Mucosa of descending colon (tissue), 3 donors: ENCODE measurements around the gene ABLIM1. TPM values are rescaled to one million over a fixed set of nuclear protein-coding genes. Genes with fewer than 3 reads are reported as not detected.

Experiments
- ATAC-seq: fragments of 200-7000 bp; cut with Tn5 transposase; one replicate; pipeline ENCODE4 v1.9.1; 2020; ENCODE audit warnings: mild to moderate bottlenecking, moderate library complexity
- DNase-seq, 3 donors: peaks; one replicate each; pipeline ENCODE4 v3.0.0-alpha.2; 2020
- H3K36me3 ChIP-seq: fragments of 200-600 bp; one replicate; pipeline ENCODE4 v1.8.0; 2021; ENCODE audit warnings: low read depth, mild to moderate bottlenecking
- H3K4me1 ChIP-seq: fragments of 200-600 bp; one replicate; pipeline ENCODE4 v1.8.0; 2021; ENCODE audit warnings: low read depth, mild to moderate bottlenecking
- H3K4me3 ChIP-seq: fragments of 200-600 bp; one replicate; pipeline ENCODE4 v1.8.0; 2021; ENCODE audit warnings: mild to moderate bottlenecking
- H3K9me3 ChIP-seq: fragments of 200-600 bp; one replicate; pipeline ENCODE4 v1.8.0; 2021; ENCODE audit warnings: mild to moderate bottlenecking
- intact Hi-C, 2 donors: fragments of 100-400 bp; cut with DNase I in 1 of 2; cut with micrococcal nuclease in 1 of 2; formaldehyde crosslinking; loops; one replicate each; pipeline versions ENCODE4 v1.11.0 to v1.11.1; 2022; cut with DNase I, micrococcal nuclease
- total RNA-seq, 3 donors: library from RNA; stranded (reverse); fragmentation: NEBNext Ultra II Directional in 2 of 3; extraction: Animal tissue kit (Norgen Biotek cat#: 25700) in 2 of 3; gene quantifications; one replicate each; pipeline versions ENCODE4 v1.2.1 to v1.2.4, GENCODE V29; 2021 to 2023
- TF ChIP-seq, protein P1 (sequence below): fragments of 200-600 bp; IDR thresholded peaks from one replicate; pipeline ENCODE4 v1.8.0; 2022; ENCODE audit warnings: antibody characterized with exemption, mild to moderate bottlenecking
- donor health status: DM: no; HTN: no; CAD: no; lungs with moderate emphysema.
- donor health status: DM: no; HTN: no; CAD: no.
- donor health status: DM: no; HTN: yes; CAD: no.

The ABLIM1 gene
- total RNA-seq, 3 donors from 2014 or later: 67.1 to 122 (median 103) TPM

DNA sequence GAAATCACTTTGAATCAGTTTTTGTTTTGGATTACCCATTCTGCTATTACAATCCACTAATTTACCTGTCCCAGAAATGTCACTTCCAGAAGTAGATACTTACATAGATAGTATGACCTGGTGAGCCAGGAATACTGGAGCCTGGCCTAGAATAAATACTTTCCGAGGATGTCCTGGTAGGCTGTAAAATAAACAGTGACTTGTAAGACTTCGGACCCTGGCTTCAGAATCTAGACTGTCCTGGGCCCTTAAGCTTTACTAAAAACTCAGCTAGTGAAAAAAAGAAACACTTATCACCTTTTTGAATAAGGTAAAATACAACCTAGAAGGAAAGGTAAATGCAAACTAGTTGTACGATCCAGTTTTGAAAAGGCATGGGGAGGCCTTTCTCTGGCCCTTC, 184.3 kb downstream of the ABLIM1 start:
- peak; percentile 33 for ATAC-seq
- no peak for DNase-seq
- intact Hi-C loops: loop anchor here (5.0 to 10.0 kb wide), 2 partner anchors 79 to 311 kb away; no protein-coding TSS in a partner anchor
- Histone ChIP-seq H3K36me3 (no peaks in the 10 kb centered on the region), H3K4me1 (peaks cover 18% of the 10 kb centered on the region), H3K9me3 (no peaks in the 10 kb centered on the region), H3K4me3 (no peak overlapping the region)
- TF ChIP-seq, protein P1, sequence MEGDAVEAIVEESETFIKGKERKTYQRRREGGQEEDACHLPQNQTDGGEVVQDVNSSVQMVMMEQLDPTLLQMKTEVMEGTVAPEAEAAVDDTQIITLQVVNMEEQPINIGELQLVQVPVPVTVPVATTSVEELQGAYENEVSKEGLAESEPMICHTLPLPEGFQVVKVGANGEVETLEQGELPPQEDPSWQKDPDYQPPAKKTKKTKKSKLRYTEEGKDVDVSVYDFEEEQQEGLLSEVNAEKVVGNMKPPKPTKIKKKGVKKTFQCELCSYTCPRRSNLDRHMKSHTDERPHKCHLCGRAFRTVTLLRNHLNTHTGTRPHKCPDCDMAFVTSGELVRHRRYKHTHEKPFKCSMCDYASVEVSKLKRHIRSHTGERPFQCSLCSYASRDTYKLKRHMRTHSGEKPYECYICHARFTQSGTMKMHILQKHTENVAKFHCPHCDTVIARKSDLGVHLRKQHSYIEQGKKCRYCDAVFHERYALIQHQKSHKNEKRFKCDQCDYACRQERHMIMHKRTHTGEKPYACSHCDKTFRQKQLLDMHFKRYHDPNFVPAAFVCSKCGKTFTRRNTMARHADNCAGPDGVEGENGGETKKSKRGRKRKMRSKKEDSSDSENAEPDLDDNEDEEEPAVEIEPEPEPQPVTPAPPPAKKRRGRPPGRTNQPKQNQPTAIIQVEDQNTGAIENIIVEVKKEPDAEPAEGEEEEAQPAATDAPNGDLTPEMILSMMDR: no peak

DNA sequence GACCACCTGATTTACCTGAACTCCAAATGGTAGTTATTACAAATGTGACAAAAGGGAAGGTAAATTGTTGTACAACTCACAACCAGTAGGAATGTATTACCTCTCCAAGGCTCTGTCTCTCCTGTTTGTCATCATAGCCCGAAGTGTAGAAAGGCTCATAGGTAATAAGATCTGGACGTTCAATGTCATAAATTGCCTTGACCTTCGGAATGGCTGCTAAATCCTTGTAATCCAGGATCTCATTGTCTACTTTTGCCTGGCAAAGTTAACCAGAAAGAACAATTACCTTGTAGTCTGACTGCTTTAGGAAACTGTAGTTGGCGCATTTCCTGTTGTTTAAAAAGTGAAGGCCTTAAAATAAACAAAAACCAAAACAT, 185.2 kb downstream of the ABLIM1 start:
- TF ChIP-seq, protein P1: no peak

DNA sequence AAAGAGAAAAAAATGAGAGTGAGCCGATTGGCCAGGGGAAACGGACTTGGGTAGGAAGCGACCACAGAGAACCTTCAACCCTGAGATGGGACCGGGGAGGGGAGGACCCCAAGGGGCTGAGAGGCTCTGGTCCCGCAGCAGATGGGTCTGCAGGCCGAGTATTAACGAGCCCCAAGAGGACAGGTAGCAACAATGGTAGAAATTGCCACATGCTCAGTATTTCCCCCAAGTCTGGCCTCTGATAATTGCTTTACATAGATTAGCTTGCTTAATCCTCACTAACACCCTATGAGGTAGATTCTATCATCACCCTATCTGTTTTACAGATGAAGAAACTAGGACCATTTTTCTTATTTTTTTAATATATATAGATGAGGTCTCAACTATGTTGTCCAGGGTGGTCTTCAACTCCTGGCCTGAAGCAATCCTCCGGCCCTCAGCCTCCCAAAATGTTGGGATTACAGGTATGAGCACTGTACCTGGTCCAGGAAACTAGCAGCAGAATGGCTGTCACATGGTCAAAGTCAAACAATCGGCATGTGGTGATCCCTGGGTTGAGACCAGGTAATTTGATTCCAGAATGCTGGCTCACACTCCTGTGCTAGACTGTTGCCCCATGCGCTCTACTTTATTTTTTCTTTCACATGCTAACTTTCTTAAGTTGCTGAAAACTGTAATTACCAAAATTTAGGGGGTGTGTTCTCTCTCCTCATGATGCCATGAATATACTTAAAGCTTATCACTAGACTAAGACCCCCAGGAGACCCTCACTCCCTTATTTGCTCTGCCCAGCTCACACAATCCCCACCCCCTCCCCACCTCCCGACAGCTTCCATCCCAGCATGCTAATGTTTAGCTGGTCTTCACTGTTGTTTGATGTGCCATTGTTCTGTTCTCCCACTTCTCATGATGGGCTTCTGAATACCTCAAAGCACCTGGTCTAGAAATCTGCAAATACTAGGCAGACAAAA, 185.9 kb downstream of the ABLIM1 start:
- TF ChIP-seq, protein P1: no peak
- peak; percentile 84 for ATAC-seq

More for the DNA sequence above, 185.2 kb downstream of the ABLIM1 start:
- Histone ChIP-seq H3K36me3 (no peaks in the 10 kb centered on the region), H3K4me3 (no peak overlapping the region), H3K9me3 (no peaks in the 10 kb centered on the region), H3K4me1 (peaks cover 18% of the 10 kb centered on the region)
- peak; percentile 43 for ATAC-seq
- intact Hi-C loops: loop anchor here (5.0 to 10.0 kb wide), 2 partner anchors 79 to 312 kb away; no protein-coding TSS in a partner anchor
- DNase-seq: no peak

DNA sequence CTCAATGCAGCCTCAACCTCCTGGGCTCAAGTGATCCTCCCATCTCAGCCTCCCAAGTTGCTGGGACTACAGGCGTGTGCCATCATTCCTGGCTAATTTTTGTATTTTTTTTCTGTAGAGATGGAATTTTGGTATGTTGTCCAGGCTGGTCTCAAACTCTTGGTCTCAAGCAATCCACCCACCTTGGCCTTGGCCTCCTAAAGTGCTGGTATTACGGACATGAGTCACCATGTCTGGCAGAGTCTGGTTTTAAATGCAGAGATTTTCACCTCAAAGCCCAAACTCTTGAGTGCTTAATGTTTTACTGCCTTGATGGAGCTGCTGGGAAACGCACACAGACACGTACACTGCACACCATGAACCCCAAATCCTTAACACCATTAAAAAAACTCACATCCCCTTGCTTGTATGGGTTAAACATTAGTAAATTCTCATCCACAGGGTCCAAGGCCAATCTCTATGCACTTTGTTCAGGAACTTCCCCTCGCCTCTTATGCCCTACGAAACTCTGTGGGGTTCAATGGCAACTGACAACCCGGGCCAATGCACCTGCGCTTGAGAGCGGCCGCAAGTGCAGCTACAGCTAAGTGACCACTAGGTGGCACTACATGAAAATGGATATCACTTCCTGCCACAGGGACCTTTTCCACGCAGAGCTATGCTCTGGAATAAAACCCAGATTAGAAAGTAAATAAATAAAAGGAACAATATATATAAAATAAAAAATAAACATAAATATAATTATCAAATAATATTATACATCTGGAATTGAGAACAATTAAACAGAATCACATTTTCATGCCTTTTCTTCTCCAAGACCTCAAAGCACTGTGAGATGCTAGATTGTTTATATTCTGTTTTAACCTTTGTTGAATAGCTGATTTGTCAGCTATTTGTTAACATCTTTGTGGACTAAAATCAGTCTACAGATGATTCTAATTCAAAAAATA, 186.8 kb downstream of the ABLIM1 start:
- Histone ChIP-seq H3K9me3 (no peaks in the 10 kb centered on the region), H3K4me3 (no peak overlapping the region), H3K4me1 (peaks cover 18% of the 10 kb centered on the region), H3K36me3 (no peaks in the 10 kb centered on the region)
- TF ChIP-seq, protein P1: peak; percentile 86
- intact Hi-C loops: loop anchor here (5.0 to 10.0 kb wide), 2 partner anchors 81 to 314 kb away; no protein-coding TSS in a partner anchor
- ATAC-seq: peak; percentile 91
- DNase-seq: peak; percentile 71 to 79 (median 78)

More for the DNA sequence above, 185.9 kb downstream of the ABLIM1 start:
- Histone ChIP-seq H3K9me3 (no peaks in the 10 kb centered on the region), H3K4me1 (peaks cover 18% of the 10 kb centered on the region), H3K4me3 (no peak overlapping the region), H3K36me3 (no peaks in the 10 kb centered on the region)
- peak in 1 of 3 donors; percentile 52 for DNase-seq
- intact Hi-C loops: loop anchor here (5.0 to 10.0 kb wide), 2 partner anchors 80 to 313 kb away; no protein-coding TSS in a partner anchor

DNA sequence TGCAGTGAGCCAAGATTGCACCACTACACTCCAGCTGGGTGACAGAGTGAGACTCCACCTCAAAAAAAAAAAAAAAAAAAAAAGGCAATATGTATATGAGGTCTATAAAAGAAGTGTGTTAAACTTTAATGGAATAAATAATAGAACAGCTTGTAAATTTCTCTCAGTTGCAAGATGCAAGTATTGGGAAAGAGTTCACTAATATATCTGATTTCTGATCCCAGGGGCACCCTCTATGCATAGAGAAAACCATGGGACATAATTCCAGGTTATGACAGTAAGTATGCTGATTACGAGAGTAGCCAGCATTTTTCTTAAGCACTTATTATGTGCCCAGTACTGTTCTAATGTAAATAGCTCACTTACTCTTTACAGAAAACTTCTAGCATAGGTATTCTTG, 187.7 kb downstream of the ABLIM1 start:
- no peak for DNase-seq
- Histone ChIP-seq H3K36me3 (no peaks in the 10 kb centered on the region), H3K4me3 (no peak overlapping the region), H3K4me1 (peaks cover 18% of the 10 kb centered on the region), H3K9me3 (no peaks in the 10 kb centered on the region)
- TF ChIP-seq, protein P1: no peak
- intact Hi-C loops: loop anchor here (5.0 to 10.0 kb wide), 2 partner anchors 82 to 314 kb away; no protein-coding TSS in a partner anchor
- ATAC-seq: no peak
